ENCODE measurements around the gene AKNA. TPM values are rescaled to one million over a fixed set of nuclear protein-coding genes. Genes with fewer than 3 reads are reported as not detected.

Gene AKNA
- total and polyA plus RNA-seq, 7 donors, result 9.9 to 81.6 (median 16.9) TPM

DNA sequence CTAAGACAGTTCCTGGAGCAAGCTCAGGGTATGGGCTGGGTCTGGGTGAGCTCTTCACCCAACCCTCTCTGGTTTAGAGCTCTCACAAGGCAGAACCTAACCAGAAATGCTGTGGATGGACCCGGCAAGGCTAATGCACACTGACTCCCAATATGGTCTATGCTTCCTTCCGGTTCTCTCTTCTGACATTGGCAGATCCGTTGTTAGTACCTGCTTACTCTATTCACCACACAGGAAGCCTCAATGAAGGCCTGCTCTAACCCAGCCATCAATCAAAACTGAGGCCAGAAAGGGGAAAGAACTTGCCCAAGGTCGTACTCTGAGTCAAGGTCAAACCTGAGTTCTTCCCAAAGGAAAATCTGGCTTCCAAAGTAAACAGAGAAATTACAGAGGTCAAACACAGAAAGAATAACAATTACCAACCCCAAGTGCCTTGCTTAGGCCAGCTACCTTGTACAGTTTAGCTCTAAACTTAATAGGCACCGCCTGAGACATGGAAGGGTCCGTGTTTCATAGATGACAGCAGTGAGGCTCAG, 46.0 kb upstream of the AKNA start:
- no peaks in the 10 kb centered on the region for H3K4me1 ChIP-seq
- no peaks in the 10 kb centered on the region for H3K27me3 ChIP-seq
- H3K4me3 ChIP-seq, result no peak overlapping the region
- no peaks in the 10 kb centered on the region for H3K9me3 ChIP-seq
- 56 to 60% methylated on average over 6 of the region's 6 CpGs for WGBS, 2 donors
- no peak for DNase-seq
- intact Hi-C loops (cut with DNase I), result no loop called here
- no peaks in the 10 kb centered on the region for H3K36me3 ChIP-seq
- no peak overlapping the region for H3K27ac ChIP-seq
- TF ChIP-seq EP300 (IDR thresholded peaks at IDR 0.05) (no peak), POLR2A (IDR thresholded peaks at IDR 0.05) (no peak), CTCF (IDR thresholded peaks at IDR 0.05) (no peak), POLR2AphosphoS5 (IDR thresholded peaks at IDR 0.05) (no peak)

GRCh38 chr9:114433086-114433485, 45.3 kb upstream of the AKNA start:
- no peak for DNase-seq
- no peak overlapping the region for H3K4me3 ChIP-seq
- H3K9me3 ChIP-seq, result no peaks in the 10 kb centered on the region
- TF ChIP-seq EP300 (IDR thresholded peaks at IDR 0.05) (no peak), POLR2AphosphoS5 (IDR thresholded peaks at IDR 0.05) (no peak), CTCF (IDR thresholded peaks at IDR 0.05) (no peak), POLR2A (IDR thresholded peaks at IDR 0.05) (no peak)
- no peaks in the 10 kb centered on the region for H3K4me1 ChIP-seq
- H3K36me3 ChIP-seq, result no peaks in the 10 kb centered on the region
- H3K27ac ChIP-seq, result no peak overlapping the region
- 92 to 93% methylated on average over 15 of the region's 15 CpGs for WGBS, 2 donors
- intact Hi-C loops (cut with DNase I), result no loop called here
- no peaks in the 10 kb centered on the region for H3K27me3 ChIP-seq

GRCh38 chr9:114432323-114433067, 44.7 kb upstream of the AKNA start:
- Histone ChIP-seq H3K36me3 (no peaks in the 10 kb centered on the region), H3K9me3 (no peaks in the 10 kb centered on the region), H3K4me1 (no peaks in the 10 kb centered on the region), H3K4me3 (no peak overlapping the region), H3K27ac (no peak overlapping the region), H3K27me3 (no peaks in the 10 kb centered on the region)
- WGBS, 2 donors, result 78 to 79% methylated on average over 6 of the region's 6 CpGs
- no peak for TF ChIP-seq POLR2A (IDR thresholded peaks at IDR 0.05)
- no peak for TF ChIP-seq POLR2AphosphoS5 (IDR thresholded peaks at IDR 0.05)
- no peak for TF ChIP-seq CTCF (IDR thresholded peaks at IDR 0.05)
- no peak for TF ChIP-seq EP300 (IDR thresholded peaks at IDR 0.05)
- intact Hi-C loops (cut with DNase I), result no loop called here
- no peak for DNase-seq

- no peak for DNase-seq
- Histone ChIP-seq H3K9me3 (no peaks in the 10 kb centered on the region), H3K4me3 (no peak overlapping the region), H3K36me3 (no peaks in the 10 kb centered on the region), H3K27me3 (no peaks in the 10 kb centered on the region), H3K27ac (no peak overlapping the region), H3K4me1 (no peaks in the 10 kb centered on the region)
- TF ChIP-seq POLR2A (IDR thresholded peaks at IDR 0.05) (no peak), EP300 (IDR thresholded peaks at IDR 0.05) (no peak), CTCF (IDR thresholded peaks at IDR 0.05) (no peak), POLR2AphosphoS5 (IDR thresholded peaks at IDR 0.05) (no peak)
- WGBS, 2 donors, result 89 to 91% methylated on average over 6 of the region's 6 CpGs
- intact Hi-C loops (cut with DNase I), result no loop called here
Measured at GRCh38 chr9:114431770-114432169, 44.0 kb upstream of the AKNA start.

All from sigmoid colon (tissue), 7 donors.